ENCODE data around the gene CD2.

CD2 gene

GRCh38 chr1:116794371-116794770 is 40.1 kb downstream of the CD2 start:
- no peak overlapping the region for H2AK5ac ChIP-seq (ENCODE audit: low read length, severe bottlenecking)
- H3K18ac ChIP-seq (ENCODE audit: low read depth in 1 of 2, low read length in 2 of 2), result no peak overlapping the region
- no peak overlapping the region for H3K23ac ChIP-seq (ENCODE audit: low read length in 2 of 2)
- no peak overlapping the region for H2BK120ac ChIP-seq (ENCODE audit: low read depth, low read length)
- peaks cover 9 to 30% of the 10 kb centered on the region in 2 experiments for H3K27me3 ChIP-seq (ENCODE audit: control insufficient read depth in 1 of 2, insufficient read depth in 1 of 2, low read length in 2 of 2)
- no peak for DNase-seq
- WGBS, result 85% methylated on average over 1 of the region's 5 CpGs
- no peak overlapping the region for H2BK12ac ChIP-seq (ENCODE audit: low read length in 2 of 2)
- no peak overlapping the region for H3K9ac ChIP-seq (ENCODE audit: low read length)
- no peaks in the 10 kb centered on the region for H3K36me3 ChIP-seq (ENCODE audit: control insufficient read depth in 1 of 2, insufficient read depth in 2 of 2, low read depth in 1 of 2, low read length in 2 of 2)
- no peak overlapping the region for H4K91ac ChIP-seq (ENCODE audit: low read length)
- H3K9me3 ChIP-seq (ENCODE audit: control insufficient read depth, low read length), result no peaks in the 10 kb centered on the region
- no peak overlapping the region for H3K4me2 ChIP-seq (ENCODE audit: low read length, poor library complexity, severe bottlenecking)
- no peak overlapping the region for H2BK15ac ChIP-seq (ENCODE audit: low read depth, poor library complexity, severe bottlenecking)
- no peak overlapping the region for H3K4ac ChIP-seq (ENCODE audit: low read depth in 1 of 2, low read length in 2 of 2)
- no peak overlapping the region for H3K4me3 ChIP-seq (ENCODE audit: insufficient read depth in 1 of 2, low read depth in 1 of 2, low read length in 2 of 2)
- no peak overlapping the region for H3K14ac ChIP-seq (ENCODE audit: low read length in 2 of 2)
- no peak overlapping the region for H2AFZ ChIP-seq (ENCODE audit: low read depth, low read length)
- no peak overlapping the region for H3K27ac ChIP-seq (ENCODE audit: low read length, poor library complexity, severe bottlenecking)
- no peaks in the 10 kb centered on the region for H3K79me1 ChIP-seq (replicated peaks; ENCODE audit: low read length, poor library complexity, severe bottlenecking)
- no peak overlapping the region for H4K8ac ChIP-seq (ENCODE audit: low read length)
- H3K4me1 ChIP-seq (ENCODE audit: control insufficient read depth, insufficient read depth, low read depth, low read length), result peaks cover 1% of the 10 kb centered on the region
- H2BK5ac ChIP-seq (ENCODE audit: low read depth, low read length, poor library complexity, severe bottlenecking), result no peak overlapping the region

GRCh38 chr1:116794804-116795481 is 40.7 kb downstream of the CD2 start:
- Histone ChIP-seq H3K27ac (ENCODE audit: low read length, poor library complexity, severe bottlenecking) (no peak overlapping the region), H2BK5ac (ENCODE audit: low read depth, low read length, poor library complexity, severe bottlenecking) (no peak overlapping the region), H2BK120ac (ENCODE audit: low read depth, low read length) (no peak overlapping the region), H3K27me3 (ENCODE audit: control insufficient read depth in 1 of 2, insufficient read depth in 1 of 2, low read length in 2 of 2) (peaks cover 9 to 30% of the 10 kb centered on the region in 2 experiments), H4K91ac (ENCODE audit: low read length) (no peak overlapping the region), H3K14ac (ENCODE audit: low read length in 2 of 2) (no peak overlapping the region), H4K8ac (ENCODE audit: low read length) (no peak overlapping the region), H2BK15ac (ENCODE audit: low read depth, poor library complexity, severe bottlenecking) (no peak overlapping the region), H3K4me3 (ENCODE audit: insufficient read depth in 1 of 2, low read depth in 1 of 2, low read length in 2 of 2) (no peak overlapping the region), H3K36me3 (ENCODE audit: control insufficient read depth in 1 of 2, insufficient read depth in 2 of 2, low read depth in 1 of 2, low read length in 2 of 2) (no peaks in the 10 kb centered on the region), H3K9me3 (ENCODE audit: control insufficient read depth, low read length) (no peaks in the 10 kb centered on the region), H2AK5ac (ENCODE audit: low read length, severe bottlenecking) (no peak overlapping the region), H3K9ac (ENCODE audit: low read length) (no peak overlapping the region), H3K4me2 (ENCODE audit: low read length, poor library complexity, severe bottlenecking) (no peak overlapping the region), H2BK12ac (ENCODE audit: low read length in 2 of 2) (no peak overlapping the region), H3K4ac (ENCODE audit: low read depth in 1 of 2, low read length in 2 of 2) (no peak overlapping the region), H3K79me1 (replicated peaks; ENCODE audit: low read length, poor library complexity, severe bottlenecking) (no peaks in the 10 kb centered on the region), H3K18ac (ENCODE audit: low read depth in 1 of 2, low read length in 2 of 2) (no peak overlapping the region), H3K4me1 (ENCODE audit: control insufficient read depth, insufficient read depth, low read depth, low read length) (peaks cover 1% of the 10 kb centered on the region), H2AFZ (ENCODE audit: low read depth, low read length) (no peak overlapping the region), H3K23ac (ENCODE audit: low read length in 2 of 2) (no peak overlapping the region)
- 89% methylated on average over 4 of the region's 4 CpGs for WGBS
- no peak for DNase-seq

GRCh38 chr1:116795482-116795829 is 41.2 kb downstream of the CD2 start:
- no peak for DNase-seq
- H3K27me3 ChIP-seq (ENCODE audit: control insufficient read depth in 1 of 2, insufficient read depth in 1 of 2, low read length in 2 of 2), result peaks cover 9 to 34% of the 10 kb centered on the region in 2 experiments
- no peak overlapping the region for H2AFZ ChIP-seq (ENCODE audit: low read depth, low read length)
- no peak overlapping the region for H3K4ac ChIP-seq (ENCODE audit: low read depth in 1 of 2, low read length in 2 of 2)
- H4K8ac ChIP-seq (ENCODE audit: low read length), result peak overlapping the region; percentile 36
- H2BK12ac ChIP-seq (ENCODE audit: low read length in 2 of 2), result no peak overlapping the region
- H3K18ac ChIP-seq (ENCODE audit: low read depth in 1 of 2, low read length in 2 of 2), result no peak overlapping the region
- no peak overlapping the region for H2BK120ac ChIP-seq (ENCODE audit: low read depth, low read length)
- WGBS, result 95% methylated on average over 3 of the region's 3 CpGs
- H3K36me3 ChIP-seq (ENCODE audit: control insufficient read depth in 1 of 2, insufficient read depth in 2 of 2, low read depth in 1 of 2, low read length in 2 of 2), result no peaks in the 10 kb centered on the region
- no peaks in the 10 kb centered on the region for H3K79me1 ChIP-seq (replicated peaks; ENCODE audit: low read length, poor library complexity, severe bottlenecking)
- H3K4me2 ChIP-seq (ENCODE audit: low read length, poor library complexity, severe bottlenecking), result no peak overlapping the region
- no peaks in the 10 kb centered on the region for H3K9me3 ChIP-seq (ENCODE audit: control insufficient read depth, low read length)
- peaks cover 1% of the 10 kb centered on the region for H3K4me1 ChIP-seq (ENCODE audit: control insufficient read depth, insufficient read depth, low read depth, low read length)
- no peak overlapping the region for H3K14ac ChIP-seq (ENCODE audit: low read length in 2 of 2)
- H3K9ac ChIP-seq (ENCODE audit: low read length), result no peak overlapping the region
- H2BK5ac ChIP-seq (ENCODE audit: low read depth, low read length, poor library complexity, severe bottlenecking), result no peak overlapping the region
- H4K91ac ChIP-seq (ENCODE audit: low read length), result no peak overlapping the region
- H3K27ac ChIP-seq (ENCODE audit: low read length, poor library complexity, severe bottlenecking), result no peak overlapping the region
- H3K23ac ChIP-seq (ENCODE audit: low read length in 2 of 2), result no peak overlapping the region
- H2AK5ac ChIP-seq (ENCODE audit: low read length, severe bottlenecking), result no peak overlapping the region
- no peak overlapping the region for H3K4me3 ChIP-seq (ENCODE audit: insufficient read depth in 1 of 2, low read depth in 1 of 2, low read length in 2 of 2)
- H2BK15ac ChIP-seq (ENCODE audit: low read depth, poor library complexity, severe bottlenecking), result no peak overlapping the region

- Histone ChIP-seq H2BK12ac (ENCODE audit: low read length in 2 of 2) (no peak overlapping the region), H4K91ac (ENCODE audit: low read length) (no peak overlapping the region), H4K8ac (ENCODE audit: low read length) (no peak overlapping the region), H3K4ac (ENCODE audit: low read depth in 1 of 2, low read length in 2 of 2) (no peak overlapping the region), H2AK5ac (ENCODE audit: low read length, severe bottlenecking) (no peak overlapping the region), H3K27me3 (ENCODE audit: control insufficient read depth in 1 of 2, insufficient read depth in 1 of 2, low read length in 2 of 2) (peaks cover 0 to 16% of the 10 kb centered on the region in 2 experiments), H3K14ac (ENCODE audit: low read length in 2 of 2) (no peak overlapping the region), H3K9ac (ENCODE audit: low read length) (no peak overlapping the region), H2AFZ (ENCODE audit: low read depth, low read length) (no peak overlapping the region), H3K79me1 (replicated peaks; ENCODE audit: low read length, poor library complexity, severe bottlenecking) (no peaks in the 10 kb centered on the region), H3K9me3 (ENCODE audit: control insufficient read depth, low read length) (no peaks in the 10 kb centered on the region), H3K4me2 (ENCODE audit: low read length, poor library complexity, severe bottlenecking) (no peak overlapping the region), H2BK5ac (ENCODE audit: low read depth, low read length, poor library complexity, severe bottlenecking) (no peak overlapping the region), H3K27ac (ENCODE audit: low read length, poor library complexity, severe bottlenecking) (no peak overlapping the region), H2BK120ac (ENCODE audit: low read depth, low read length) (no peak overlapping the region), H3K23ac (ENCODE audit: low read length in 2 of 2) (no peak overlapping the region), H3K4me1 (ENCODE audit: control insufficient read depth, insufficient read depth, low read depth, low read length) (no peaks in the 10 kb centered on the region), H3K18ac (ENCODE audit: low read depth in 1 of 2, low read length in 2 of 2) (no peak overlapping the region), H3K36me3 (ENCODE audit: control insufficient read depth in 1 of 2, insufficient read depth in 2 of 2, low read depth in 1 of 2, low read length in 2 of 2) (no peaks in the 10 kb centered on the region), H2BK15ac (ENCODE audit: low read depth, poor library complexity, severe bottlenecking) (no peak overlapping the region), H3K4me3 (ENCODE audit: insufficient read depth in 1 of 2, low read depth in 1 of 2, low read length in 2 of 2) (no peak overlapping the region)
- DNase-seq, result no peak
- whole genome bisulfite sequencing, result 100% methylated on average over 1 of the region's 2 CpGs
Observed at GRCh38 chr1:116804736-116805135, 50.5 kb downstream of the CD2 start.

Measured in mesenchymal stem cell (in vitro differentiated cells and primary cell).